ENCODE results near the gene TAF11.
"Not testable (repeated sequence)": the region's sequence is repeated elsewhere in the genome, so short reads cannot be mapped to it uniquely, and the experiment has no call there.

The TAF11 gene

DNA sequence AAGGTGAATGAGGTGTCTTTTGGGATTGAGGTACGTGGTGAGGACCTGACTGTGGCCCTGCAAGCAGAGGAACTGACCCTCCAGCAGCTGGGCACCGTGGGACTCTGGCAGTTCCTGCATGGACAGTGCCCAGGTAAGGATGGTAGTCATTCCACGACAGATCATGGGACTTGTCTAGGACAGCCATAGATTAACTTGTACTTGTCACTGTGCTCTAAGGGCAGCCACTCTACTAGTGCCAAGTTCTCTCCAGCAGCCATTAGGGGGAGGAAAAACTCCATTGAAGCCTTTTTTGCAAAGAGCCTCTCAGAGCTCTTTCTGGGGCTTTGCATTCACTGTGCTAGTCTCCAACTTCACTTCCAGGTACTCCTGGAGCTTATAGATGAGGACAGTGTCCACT lies 20.4 kb downstream of the TAF11 start:
- in situ Hi-C loops (cut with HindIII; ENCODE audit: low sequenced_read_pairs) = no loop called here

DNA sequence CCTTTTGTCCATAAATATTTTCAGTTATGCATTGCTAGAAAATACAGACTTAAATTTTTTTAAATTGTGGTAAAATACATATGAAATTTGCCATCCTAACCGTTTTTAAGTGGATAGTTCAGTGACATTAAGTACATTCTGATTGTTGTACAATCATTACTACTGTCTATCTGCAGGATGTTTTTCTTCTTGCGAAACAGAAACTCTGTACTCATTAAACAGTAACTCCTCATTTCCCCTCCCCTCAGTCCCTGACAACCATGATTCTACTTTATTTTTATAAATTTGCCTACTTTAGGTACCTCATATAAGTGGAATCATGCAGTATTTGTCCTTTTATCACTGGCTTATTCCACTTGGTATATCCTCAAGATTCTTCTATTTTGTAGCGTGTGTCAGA lies 21.3 kb downstream of the TAF11 start:
- in situ Hi-C loops (cut with HindIII; ENCODE audit: low sequenced_read_pairs) = no loop called here

DNA sequence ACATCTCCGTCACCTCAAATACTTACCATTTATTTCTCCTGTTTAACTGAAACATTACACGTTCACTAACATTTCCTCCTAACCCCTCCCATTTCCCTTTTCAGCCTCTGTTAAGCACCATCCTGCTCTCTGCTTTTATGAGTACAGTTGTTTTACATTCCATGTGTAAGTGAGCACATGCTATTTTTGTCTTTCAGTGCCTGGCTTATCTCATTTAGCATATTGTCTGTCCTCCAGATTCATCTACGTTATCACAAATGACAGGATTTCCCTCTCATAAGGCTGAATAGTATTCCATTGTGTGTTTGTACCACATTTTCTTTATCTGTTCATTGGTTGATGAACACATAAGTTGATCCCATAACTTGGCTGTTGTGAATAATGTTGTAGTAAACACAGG lies 22.7 kb downstream of the TAF11 start:
- in situ Hi-C loops (cut with HindIII; ENCODE audit: low sequenced_read_pairs) = no loop called here

DNA sequence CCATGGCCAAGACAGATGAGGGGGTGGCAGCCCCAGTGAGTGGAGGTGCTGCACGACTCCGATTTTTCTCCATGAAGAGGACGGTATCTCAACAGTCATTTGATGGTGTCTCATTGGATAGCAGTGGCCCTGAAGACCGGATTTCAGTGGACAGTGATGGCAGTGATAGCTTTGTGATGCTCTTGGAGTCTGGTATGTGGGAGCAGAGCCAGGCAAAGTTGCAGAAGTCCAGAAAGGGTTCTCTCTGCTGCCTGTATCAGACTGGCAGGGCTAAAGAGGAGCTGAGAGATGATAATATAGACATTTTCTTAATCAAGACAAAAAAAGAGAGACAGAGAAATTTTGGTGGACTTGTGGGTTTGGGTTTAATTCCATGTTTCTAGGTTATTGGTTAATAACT lies 23.8 kb downstream of the TAF11 start:
- in situ Hi-C loops (cut with HindIII; ENCODE audit: low sequenced_read_pairs) = no loop called here

DNA sequence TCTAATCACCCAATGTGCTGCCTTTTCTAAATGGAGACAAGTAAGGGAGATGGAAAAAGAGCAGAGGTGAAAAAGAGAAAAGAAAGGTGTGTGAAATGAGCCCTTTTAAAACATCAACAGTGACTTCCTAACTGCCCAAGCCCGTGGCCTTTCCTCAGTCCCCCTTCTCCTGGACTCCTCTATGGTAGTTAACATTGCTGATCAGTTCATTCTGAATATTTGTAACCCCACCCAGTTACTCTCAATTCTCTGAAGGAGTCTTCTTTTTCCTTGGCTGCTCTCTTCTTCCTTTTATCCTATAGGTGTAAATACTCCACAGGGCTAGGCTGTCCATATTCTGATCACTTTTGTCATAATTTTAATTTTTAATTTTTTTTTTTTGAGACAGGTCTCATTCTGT lies 27.1 kb downstream of the TAF11 start:
- in situ Hi-C loops (cut with HindIII; ENCODE audit: low sequenced_read_pairs) = no loop called here

DNA sequence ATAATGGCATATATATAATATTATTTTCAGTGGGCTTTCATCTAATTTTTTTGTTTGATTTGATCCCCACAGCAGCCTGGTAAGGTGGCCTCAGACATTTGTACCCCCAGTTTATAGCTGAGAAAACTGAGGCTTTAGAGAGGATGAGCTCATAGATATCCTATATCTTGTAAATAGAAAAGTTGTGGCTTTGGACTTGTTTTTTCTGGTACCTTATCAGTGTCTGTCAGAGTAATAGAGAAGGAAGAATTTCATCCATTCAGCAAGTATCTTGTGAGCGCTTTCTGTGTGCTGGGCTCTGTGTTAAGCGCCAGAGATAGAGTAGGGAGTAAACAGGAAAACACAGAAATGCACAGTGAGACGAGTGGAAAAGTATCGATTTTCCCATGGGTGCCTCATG lies 27.9 kb downstream of the TAF11 start:
- in situ Hi-C loops (cut with HindIII; ENCODE audit: low sequenced_read_pairs) = no loop called here

DNA sequence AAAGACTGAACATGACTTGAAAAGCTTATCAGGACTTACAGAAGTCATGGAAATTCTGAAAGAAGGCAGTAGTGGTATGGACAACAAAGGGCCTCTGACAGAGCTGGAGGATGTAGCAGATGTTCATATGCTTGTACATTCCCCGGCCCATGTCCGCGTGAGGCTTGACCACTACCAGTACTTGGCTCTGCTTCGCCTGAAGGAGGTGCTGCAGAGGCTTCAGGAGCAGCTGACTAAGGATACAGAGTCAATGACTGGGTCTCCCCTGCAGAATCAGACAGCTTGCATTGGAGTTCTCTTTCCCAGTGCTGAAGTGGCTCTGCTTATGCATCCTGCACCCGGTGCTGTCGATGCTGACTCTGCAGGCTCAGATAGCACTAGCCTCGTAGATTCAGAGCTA lies 29.2 kb downstream of the TAF11 start:
- in situ Hi-C loops (cut with HindIII; ENCODE audit: low sequenced_read_pairs) = no loop called here

DNA sequence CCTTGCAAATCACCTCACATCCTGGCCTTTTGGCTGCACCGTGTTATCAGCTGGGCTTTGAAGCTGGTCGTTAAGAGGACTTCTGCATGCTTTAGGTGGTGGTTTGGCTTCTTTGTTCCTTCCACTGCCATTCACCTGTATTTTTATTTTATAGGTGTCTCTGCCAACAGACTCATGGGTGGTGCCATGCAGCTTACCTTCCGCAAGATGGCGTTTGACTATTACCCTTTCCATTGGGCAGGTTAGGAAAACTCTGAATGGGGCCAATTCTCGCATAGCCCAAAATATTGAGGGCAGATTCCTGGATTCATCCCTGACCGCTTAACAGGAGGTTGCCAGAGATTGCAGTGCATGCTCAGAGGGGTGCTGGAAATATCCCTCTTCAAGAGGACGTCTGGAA lies 32.4 kb downstream of the TAF11 start:
- in situ Hi-C loops (cut with HindIII; ENCODE audit: low sequenced_read_pairs) = no loop called here

DNA sequence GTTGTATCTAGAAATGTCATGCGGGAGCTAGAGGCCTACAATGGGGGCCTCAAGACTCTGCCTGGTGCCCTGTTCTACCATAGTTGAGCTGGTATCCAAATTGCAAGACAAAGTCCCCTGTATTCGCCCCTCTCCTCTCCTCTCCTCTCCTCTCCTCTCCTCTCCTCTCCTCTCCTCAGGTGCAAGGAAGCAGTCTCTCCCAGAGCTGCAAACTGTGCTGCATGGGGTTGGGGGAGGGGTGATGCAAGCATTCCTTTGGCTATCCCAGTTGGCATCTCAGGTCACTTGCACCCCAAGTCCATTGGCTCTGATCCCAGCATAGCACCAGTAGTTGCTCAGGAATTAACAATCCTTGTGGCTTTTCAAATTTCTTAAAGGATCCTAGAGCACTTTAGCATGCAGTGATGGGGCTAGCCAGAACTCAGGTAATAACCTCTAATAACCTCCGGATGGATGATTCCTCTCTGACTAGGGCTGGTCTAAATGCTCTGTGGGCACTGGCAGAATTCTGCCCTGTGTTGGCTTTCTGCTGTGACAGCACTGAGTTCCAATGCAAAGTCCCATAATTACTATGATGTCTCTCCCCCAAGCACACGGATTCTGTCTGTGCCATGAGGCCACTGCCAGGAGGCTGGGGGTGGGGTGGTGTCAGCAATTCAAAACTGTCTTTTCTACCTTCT lies 35.3 kb downstream of the TAF11 start:
- in situ Hi-C loops (cut with HindIII; ENCODE audit: low sequenced_read_pairs) = no loop called here

DNA sequence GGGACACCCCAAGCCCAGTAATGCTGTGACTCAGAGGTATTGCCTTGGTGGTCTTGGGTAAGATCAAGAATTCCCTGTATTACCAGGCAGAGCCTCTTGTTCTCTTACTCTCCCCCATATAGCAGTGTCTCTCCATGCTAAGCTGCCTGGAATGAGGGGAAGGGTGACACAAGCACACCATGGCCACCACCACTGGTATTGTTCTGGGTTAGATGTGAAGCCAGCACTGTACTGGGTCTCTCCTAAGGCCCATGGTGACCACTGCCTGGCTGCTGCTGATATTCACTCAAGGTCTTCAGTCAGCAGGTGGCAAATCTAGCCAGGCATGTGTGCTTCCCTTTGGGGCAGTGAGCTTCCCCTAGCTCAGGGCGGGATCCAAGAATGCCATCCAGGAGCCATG lies 36.5 kb downstream of the TAF11 start:
- in situ Hi-C loops (cut with HindIII; ENCODE audit: low sequenced_read_pairs) = no loop called here

DNA sequence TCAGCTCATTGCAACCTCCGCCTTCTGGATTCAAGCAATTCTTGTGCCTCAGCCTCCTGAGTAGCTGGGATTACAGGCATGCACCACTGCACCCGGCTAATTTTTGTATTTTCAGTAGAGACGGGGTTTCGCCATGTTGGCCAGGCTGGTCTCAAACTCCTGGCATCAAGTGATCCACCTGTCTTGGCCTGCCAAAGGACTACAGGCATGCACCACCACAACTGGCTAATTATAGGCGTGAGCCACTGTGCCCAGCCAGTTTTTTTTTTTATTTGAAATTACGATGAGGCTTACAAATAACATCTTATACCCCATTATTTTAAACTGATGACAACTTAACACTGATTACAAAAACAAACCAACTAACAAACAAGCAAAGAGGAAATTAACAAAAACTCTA lies 38.8 kb downstream of the TAF11 start:
- in situ Hi-C loops (cut with HindIII; ENCODE audit: low sequenced_read_pairs) = not testable (repeated sequence)

DNA sequence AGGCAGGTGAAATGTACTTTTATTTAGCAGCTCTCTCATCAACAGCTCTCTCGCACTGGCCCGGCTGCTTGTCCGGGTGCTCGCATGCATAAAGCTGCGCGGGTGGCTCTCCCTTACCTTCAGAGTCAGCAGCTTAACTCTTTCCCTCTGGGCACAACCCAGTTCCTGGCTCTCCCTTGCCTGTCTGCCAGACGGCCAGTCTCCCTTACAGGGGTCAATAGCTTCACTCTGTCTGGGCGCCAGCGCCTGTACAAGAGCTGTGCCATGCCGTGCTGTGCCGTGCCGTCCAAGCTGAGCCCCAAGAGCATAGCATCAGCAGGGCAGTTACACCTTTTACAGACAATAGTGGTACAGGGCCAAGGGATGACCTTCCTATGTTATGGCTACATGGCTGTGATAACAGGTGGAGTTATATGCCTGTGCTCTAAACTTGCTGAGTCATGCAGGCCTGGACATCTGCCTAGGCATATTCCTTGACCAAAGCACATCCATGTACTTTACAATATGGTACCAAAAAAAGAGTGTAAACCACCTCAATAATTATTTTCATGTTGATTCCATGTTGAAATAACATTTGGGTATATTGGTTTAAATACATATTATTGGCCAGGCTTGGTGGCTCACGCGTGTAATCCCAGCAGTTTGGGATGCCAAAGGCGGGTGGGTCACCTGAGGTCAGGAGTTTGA lies 48.0 kb downstream of the TAF11 start:
- in situ Hi-C loops (cut with HindIII; ENCODE audit: low sequenced_read_pairs) = no loop called here

DNA sequence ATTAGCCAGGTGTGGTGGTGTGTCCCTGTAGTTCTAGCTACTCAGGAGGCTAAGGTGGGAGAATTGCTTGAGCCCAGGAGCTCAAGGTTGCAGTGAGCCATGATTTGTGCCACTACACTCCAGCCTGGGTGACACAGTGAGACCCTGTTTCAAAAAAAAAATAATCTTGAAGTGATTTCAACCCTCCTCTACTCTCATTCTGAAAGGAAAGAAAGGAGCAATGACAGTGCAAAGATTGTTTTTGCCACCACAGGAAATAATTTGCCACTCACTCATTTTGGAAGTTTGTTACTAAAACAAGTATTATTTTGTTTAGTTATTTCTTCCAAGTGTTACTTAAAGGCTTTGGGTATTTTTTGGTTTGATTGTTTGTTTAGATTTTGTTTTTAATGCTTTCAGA lies 50.3 kb downstream of the TAF11 start:
- in situ Hi-C loops (cut with HindIII; ENCODE audit: low sequenced_read_pairs) = no loop called here

DNA sequence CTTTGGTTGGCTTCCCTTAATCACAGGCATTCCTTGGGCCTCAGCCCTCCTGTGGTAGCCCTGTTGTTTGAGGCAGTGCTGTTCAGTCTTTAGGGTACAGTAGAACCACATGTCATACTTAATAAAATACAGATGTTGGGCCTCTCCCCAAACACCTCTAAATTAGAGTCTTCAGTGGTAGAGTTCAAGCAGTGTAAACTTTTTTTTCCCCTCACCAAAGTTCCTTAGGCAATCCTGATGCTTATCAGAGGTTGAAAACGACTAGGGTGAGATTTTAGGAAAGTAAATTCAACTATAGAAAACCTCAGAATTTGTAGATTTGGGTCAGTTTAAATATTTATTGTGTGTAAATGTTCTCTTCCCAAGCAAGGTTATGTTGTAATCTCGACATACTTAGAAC lies 51.4 kb downstream of the TAF11 start:
- in situ Hi-C loops (cut with HindIII; ENCODE audit: low sequenced_read_pairs) = no loop called here

DNA sequence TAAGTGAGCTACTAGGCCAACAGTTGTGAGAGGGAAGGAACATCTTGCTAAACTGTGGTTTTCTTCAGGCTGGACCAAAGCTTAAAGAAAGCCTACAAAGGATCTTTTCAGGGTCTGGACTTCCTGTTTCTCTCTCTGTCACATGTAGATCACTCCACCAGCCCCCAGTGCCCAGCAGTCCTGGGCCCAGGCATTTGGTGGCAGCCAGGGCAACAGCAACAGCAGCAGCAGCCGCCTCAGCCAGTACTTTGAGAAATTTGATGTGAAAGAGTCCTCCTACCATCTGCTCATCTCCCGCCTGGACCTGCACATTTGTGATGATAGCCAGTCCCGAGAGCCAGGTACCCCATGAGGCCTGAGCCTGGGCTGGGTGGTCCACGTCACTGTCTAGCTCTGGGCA lies 51.8 kb downstream of the TAF11 start:
- in situ Hi-C loops (cut with HindIII; ENCODE audit: low sequenced_read_pairs) = no loop called here

DNA sequence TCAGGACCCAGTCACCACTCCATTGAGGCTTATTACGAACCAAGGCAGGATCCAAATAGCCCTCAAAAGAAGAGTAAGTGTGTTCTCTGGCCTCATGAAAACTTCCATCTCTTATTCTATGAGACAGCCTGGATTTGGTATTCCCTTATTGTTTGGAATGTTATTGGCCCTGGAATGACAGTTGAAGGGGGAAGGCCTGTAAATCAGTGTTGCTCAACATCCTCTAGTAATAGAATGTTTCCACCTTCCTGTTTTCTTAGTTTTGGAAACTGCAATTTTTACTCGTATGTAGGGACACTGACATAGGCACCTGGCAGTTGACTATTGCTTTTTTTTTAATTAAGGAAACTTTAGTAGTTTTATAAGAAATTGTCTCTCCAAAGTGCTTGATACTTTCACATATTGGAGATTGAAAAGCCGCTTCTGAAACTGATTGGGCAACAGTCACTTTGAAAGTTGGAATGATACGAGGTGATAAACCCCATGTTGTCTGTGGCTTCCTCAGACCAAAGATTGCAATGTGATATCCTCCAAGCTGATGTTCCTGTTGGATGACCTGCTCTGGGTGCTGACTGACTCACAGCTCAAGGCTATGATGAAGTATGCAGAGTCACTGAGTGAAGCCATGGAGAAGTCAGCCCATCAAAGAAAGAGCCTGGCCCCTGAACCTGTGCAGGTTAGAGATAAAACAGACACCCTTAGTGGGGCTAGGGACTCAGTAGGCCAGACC lies 52.9 kb downstream of the TAF11 start:
- in situ Hi-C loops (cut with HindIII; ENCODE audit: low sequenced_read_pairs) = no loop called here

DNA sequence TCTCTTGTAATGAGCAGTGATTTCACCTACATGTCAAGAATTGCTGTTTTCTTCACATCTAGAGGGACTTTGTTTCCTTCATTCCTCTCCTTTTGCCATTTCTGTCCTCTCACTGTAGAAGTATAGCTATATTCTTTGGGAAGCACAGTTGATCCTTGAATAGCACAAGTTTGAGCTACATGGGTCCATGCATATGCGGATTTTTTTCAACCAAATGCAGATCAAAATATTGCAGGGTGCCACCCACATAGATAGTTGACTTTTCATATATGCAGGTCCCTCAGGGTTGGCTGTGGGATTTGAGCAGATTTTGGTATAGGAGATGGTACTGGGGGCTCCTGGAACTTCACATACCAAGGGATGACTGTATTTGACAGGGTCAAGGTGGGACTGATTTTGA lies 54.9 kb downstream of the TAF11 start:
- in situ Hi-C loops (cut with HindIII; ENCODE audit: low sequenced_read_pairs) = no loop called here

DNA sequence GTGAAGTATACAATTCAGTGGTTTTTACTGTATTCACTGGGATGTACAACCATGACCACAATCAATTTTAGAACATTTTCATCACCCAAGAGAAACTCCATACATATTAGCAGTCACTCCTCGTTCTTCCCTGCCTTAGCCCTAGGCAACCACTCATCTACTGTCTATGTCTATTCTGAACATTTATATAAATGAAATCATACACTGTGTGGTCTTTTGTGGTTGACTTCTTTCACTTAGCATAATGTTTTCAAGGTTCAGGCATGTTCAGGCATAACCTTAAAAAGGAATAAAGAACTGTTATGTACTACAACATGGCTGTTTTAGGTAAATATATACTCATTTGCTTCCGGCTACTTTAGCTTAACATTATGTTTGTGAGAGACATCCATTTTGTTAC lies 58.7 kb downstream of the TAF11 start:
- in situ Hi-C loops (cut with HindIII; ENCODE audit: low sequenced_read_pairs) = no loop called here
